MCF 10A (cell line): ENCODE data around the gene IQSEC1. TPM values are rescaled to one million over a fixed set of nuclear protein-coding genes. Genes with fewer than 3 reads are reported as not detected.

Experiments used
- BruUV-seq: library from RNA; stranded (reverse); fragments of 400-500 nt; replicated peaks from 2 replicates; lab custom pipeline; 2021; lab: Mats Ljungman, UMichigan
- CTCF ChIA-PET: fragments of 300-600 bp; sonication (Branson Sonifier 250); formaldehyde crosslinking; extraction: SDS; loops from one replicate; lab custom pipeline; 2021; ENCODE audit warnings: antibody characterized with exemption, inconsistent platforms; lab: Yijun Ruan, JAX
- POLR2A ChIA-PET: fragments of 300-600, 350-650 bp; sonication (Branson Sonifier 250); formaldehyde crosslinking; extraction: SDS; loops from one replicate; lab custom pipeline; 2020; ENCODE audit warnings: antibody characterized with exemption, inconsistent platforms; lab: Yijun Ruan, JAX
- DNase-seq: peaks from one replicate; pipeline ENCODE4 v3.0.0-alpha.2; 2018; ENCODE audit not compliant: unreplicated experiment
- H3K27ac Mint-ChIP-seq: one replicate; pipeline ENCODE4 v1.8.0; 2022; ENCODE audit warnings: mild to moderate bottlenecking, low read depth, mixed read lengths; ENCODE audit not compliant: unreplicated experiment
- H3K27me3 Mint-ChIP-seq: one replicate; pipeline ENCODE4 v1.8.0; 2022; ENCODE audit warnings: mixed read lengths; ENCODE audit not compliant: insufficient read depth, unreplicated experiment
- H3K36me3 Mint-ChIP-seq: one replicate; pipeline ENCODE4 v1.8.0; 2022; ENCODE audit warnings: mild to moderate bottlenecking, moderate library complexity, mixed read lengths; ENCODE audit not compliant: insufficient read depth, unreplicated experiment
- H3K4me1 Mint-ChIP-seq: one replicate; pipeline ENCODE4 v1.8.0; 2022; ENCODE audit warnings: mixed read lengths; ENCODE audit not compliant: insufficient read depth, unreplicated experiment
- H3K4me3 Mint-ChIP-seq: one replicate; pipeline ENCODE4 v1.8.0; 2022; ENCODE audit warnings: mild to moderate bottlenecking, moderate library complexity, mixed read lengths; ENCODE audit not compliant: unreplicated experiment
- H3K9me3 Mint-ChIP-seq: one replicate; pipeline ENCODE4 v1.8.0; 2022; ENCODE audit warnings: mixed read lengths; ENCODE audit not compliant: unreplicated experiment
- CTCF ChIP-seq: fragments of 200-600 bp; IDR thresholded peaks from one replicate; pipeline ENCODE4 v1.8.0; 2022; ENCODE audit warnings: antibody characterized with exemption, mild to moderate bottlenecking; ENCODE audit not compliant: unreplicated experiment
- intact Hi-C: fragments of 100-400 bp; cut with micrococcal nuclease; formaldehyde crosslinking; loops from 2 replicates; pipeline ENCODE4 v1.14.1; 2022
- total RNA-seq: library from RNA; stranded (reverse); gene quantifications from 2 replicates; pipeline ENCODE4 v1.2.3, GENCODE V29; 2022

IQSEC1 gene
- total RNA-seq, 1 experiment from 2014 or later: 18.7 TPM

- intact Hi-C loops: no loop called here
- Mint-ChIP-seq H3K4me3 (no peak overlapping the region), H3K4me1 (no peaks in the 10 kb centered on the region), H3K27ac (no peak overlapping the region), H3K9me3 (no peaks in the 10 kb centered on the region), H3K36me3 (peaks cover 5% of the 10 kb centered on the region), H3K27me3 (peaks cover 24% of the 10 kb centered on the region)
- no peak for TF ChIP-seq CTCF
- CTCF ChIA-PET: interaction anchor here (0.8 kb wide), 1 partner anchor 20 kb away, joined by 3 read pairs; no protein-coding TSS in a partner anchor
- DNase-seq: no peak
- no TSS peak for BruUV-seq
- POLR2A ChIA-PET: no interaction called here
Measured at GRCh38 chr3:12975748-12976522, 97.3 kb downstream of the IQSEC1 start.

GRCh38 chr3:12974819-12975218 lies 98.4 kb downstream of the IQSEC1 start:
- intact Hi-C loops: no loop called here
- DNase-seq: no peak
- Mint-ChIP-seq H3K27me3 (peaks cover 35% of the 10 kb centered on the region), H3K27ac (no peak overlapping the region), H3K36me3 (no peaks in the 10 kb centered on the region), H3K9me3 (no peaks in the 10 kb centered on the region), H3K4me1 (no peaks in the 10 kb centered on the region), H3K4me3 (no peak overlapping the region)
- CTCF ChIA-PET: interaction anchor here (0.7 to 1.6 kb wide), 3 partner anchors 13 to 117 kb away, joined by 3 read pairs; no protein-coding TSS in a partner anchor
- BruUV-seq: no TSS peak
- TF ChIP-seq CTCF: no peak
- POLR2A ChIA-PET: no interaction called here

- H3K9me3 Mint-ChIP-seq: no peaks in the 10 kb centered on the region
- H3K36me3 Mint-ChIP-seq: no peaks in the 10 kb centered on the region
- POLR2A ChIA-PET: no interaction called here
- no peak overlapping the region for H3K27ac Mint-ChIP-seq
- no peak for TF ChIP-seq CTCF
- CTCF ChIA-PET: interaction anchor here (0.7 to 1.6 kb wide), 3 partner anchors 13 to 118 kb away, joined by 3 read pairs; no protein-coding TSS in a partner anchor
- no peak overlapping the region for H3K4me3 Mint-ChIP-seq
- no peaks in the 10 kb centered on the region for H3K4me1 Mint-ChIP-seq
- no TSS peak for BruUV-seq
- H3K27me3 Mint-ChIP-seq: peaks cover 38% of the 10 kb centered on the region
- no peak for DNase-seq
- intact Hi-C loops: no loop called here
Measured at GRCh38 chr3:12974334-12974733, 98.9 kb downstream of the IQSEC1 start.

- ChIA-PET POLR2A (interaction anchor here (0.6 kb wide), 1 partner anchor 1155 kb away, joined by 3 read pairs; no protein-coding TSS in a partner anchor), CTCF (interaction anchor here (0.7 to 4.4 kb wide), 4 partner anchors 10 to 30 kb away, joined by 3 to 25 read pairs (median 3); no protein-coding TSS in a partner anchor)
- intact Hi-C loops: no loop called here
- Mint-ChIP-seq H3K4me1 (no peaks in the 10 kb centered on the region), H3K9me3 (no peaks in the 10 kb centered on the region), H3K27ac (no peak overlapping the region), H3K4me3 (no peak overlapping the region), H3K36me3 (no peaks in the 10 kb centered on the region), H3K27me3 (peaks cover 38% of the 10 kb centered on the region)
- BruUV-seq: no TSS peak
- no peak for TF ChIP-seq CTCF
- DNase-seq: no peak
Measured at GRCh38 chr3:12973827-12974226, 99.4 kb downstream of the IQSEC1 start.
